Chondrocyte (in vitro differentiated cells): ENCODE data around the gene ZBTB6. TPM values are rescaled to one million over a fixed set of nuclear protein-coding genes. Genes with fewer than 3 reads are reported as not detected.

ENCODE experiments used
- DNase-seq: peaks from one replicate; pipeline ENCODE4 v3.0.0; 2021; ENCODE audit warnings: mixed read lengths, low spot score
- H3K27ac Mint-ChIP-seq: one replicate; pipeline ENCODE4 v1.8.0; 2021; ENCODE audit warnings: mild to moderate bottlenecking, moderate library complexity, mixed read lengths; ENCODE audit not compliant: unreplicated experiment
- H3K27me3 Mint-ChIP-seq: 2 replicates; pipeline ENCODE4 v1.8.0; 2021; ENCODE audit warnings: low read depth, mixed read lengths
- H3K36me3 Mint-ChIP-seq: 2 replicates; pipeline ENCODE4 v1.8.0; 2021; ENCODE audit warnings: low read depth, mixed read lengths
- H3K4me1 Mint-ChIP-seq: 2 replicates; pipeline ENCODE4 v1.8.0; 2021; ENCODE audit warnings: low read depth, mild to moderate bottlenecking, mixed read lengths
- H3K4me3 Mint-ChIP-seq: one replicate; pipeline ENCODE4 v1.8.0; 2021; ENCODE audit warnings: mild to moderate bottlenecking, moderate library complexity, mixed read lengths; ENCODE audit not compliant: unreplicated experiment
- H3K9me3 Mint-ChIP-seq: 2 replicates; pipeline ENCODE4 v1.8.0; 2021; ENCODE audit warnings: low read depth, mixed read lengths
- CTCF ChIP-seq: fragments of 200-600 bp; sonication (generic); IDR thresholded peaks from 2 replicates; pipeline ENCODE4 v1.5.0; 2021; ENCODE audit warnings: antibody characterized with exemption, mild to moderate bottlenecking, moderate library complexity
- total RNA-seq: library from RNA; stranded (reverse); gene quantifications from 3 replicates; pipeline ENCODE4 v1.2.1, GENCODE V29; 2021

The ZBTB6 gene
- total RNA-seq, 1 donor from 2014 or later, result 8.6 TPM

DNA sequence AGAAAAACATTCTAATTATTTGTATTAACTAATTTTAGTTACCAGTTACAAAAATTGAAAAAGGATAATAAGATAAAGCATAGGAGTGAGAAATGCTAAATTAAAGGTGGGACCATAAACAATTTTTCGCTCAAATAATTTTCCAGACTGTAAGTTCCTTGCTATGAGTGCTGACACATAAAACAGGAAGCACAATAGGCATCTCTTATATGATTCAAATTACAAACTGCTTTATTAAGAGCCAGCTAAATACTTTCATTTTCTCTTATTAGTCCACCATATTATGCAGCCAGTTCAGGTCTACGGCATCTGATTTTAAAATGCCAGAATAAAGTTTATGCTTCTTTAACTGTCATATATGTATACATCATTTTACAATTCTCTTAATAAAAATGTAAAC, 12.3 kb downstream of the ZBTB6 start:
- DNase-seq, result no peak

DNA sequence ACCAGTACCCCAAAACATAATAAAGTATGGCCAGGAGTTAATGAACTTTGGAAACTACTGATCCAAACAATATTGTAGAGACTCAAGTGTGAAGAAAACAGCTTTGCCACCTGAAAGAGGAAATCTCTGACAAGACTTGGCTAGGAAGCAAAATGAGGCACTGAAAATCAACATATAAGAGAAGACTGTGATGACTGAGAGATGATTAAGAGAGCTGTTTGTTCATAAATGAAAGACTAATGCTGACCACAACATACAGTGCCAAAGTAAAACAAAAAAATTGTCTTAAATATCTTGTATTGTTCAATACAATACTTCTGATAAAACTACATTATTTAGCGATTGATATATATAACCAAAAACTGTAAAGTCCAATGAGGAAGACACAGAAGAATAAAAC, 15.2 kb downstream of the ZBTB6 start:
- H3K27me3 Mint-ChIP-seq, result no peaks in the 10 kb centered on the region
- no peaks in the 10 kb centered on the region for H3K9me3 Mint-ChIP-seq
- DNase-seq, result no peak
- H3K4me3 Mint-ChIP-seq, result no peak overlapping the region
- no peak for TF ChIP-seq CTCF
- H3K36me3 Mint-ChIP-seq, result peaks cover 6% of the 10 kb centered on the region
- H3K4me1 Mint-ChIP-seq, result peaks cover 41% of the 10 kb centered on the region
- no peak overlapping the region for H3K27ac Mint-ChIP-seq

More for the DNA sequence above, 12.3 kb downstream of the ZBTB6 start:
- Mint-ChIP-seq H3K4me3 (no peak overlapping the region), H3K27me3 (no peaks in the 10 kb centered on the region), H3K27ac (peak overlapping the region; percentile 49), H3K4me1 (peaks cover 56% of the 10 kb centered on the region), H3K36me3 (peaks cover 1% of the 10 kb centered on the region), H3K9me3 (no peaks in the 10 kb centered on the region)
- no peak for TF ChIP-seq CTCF

GRCh38 chr9:122888480-122888879, 24.6 kb downstream of the ZBTB6 start:
- Mint-ChIP-seq H3K27ac (peak overlapping the region; percentile 59), H3K36me3 (peaks cover 26% of the 10 kb centered on the region), H3K27me3 (no peaks in the 10 kb centered on the region), H3K9me3 (no peaks in the 10 kb centered on the region), H3K4me3 (no peak overlapping the region), H3K4me1 (no peaks in the 10 kb centered on the region)
- no peak for DNase-seq
- TF ChIP-seq CTCF, result no peak

GRCh38 chr9:122883125-122883524, 30.0 kb downstream of the ZBTB6 start:
- DNase-seq, result no peak
- Mint-ChIP-seq H3K27me3 (no peaks in the 10 kb centered on the region), H3K9me3 (no peaks in the 10 kb centered on the region), H3K4me1 (no peaks in the 10 kb centered on the region), H3K36me3 (peaks cover 31% of the 10 kb centered on the region), H3K27ac (no peak overlapping the region), H3K4me3 (no peak overlapping the region)
- no peak for TF ChIP-seq CTCF

- Mint-ChIP-seq H3K9me3 (no peaks in the 10 kb centered on the region), H3K4me3 (no peak overlapping the region), H3K27ac (no peak overlapping the region), H3K36me3 (peaks cover 46% of the 10 kb centered on the region), H3K27me3 (no peaks in the 10 kb centered on the region), H3K4me1 (no peaks in the 10 kb centered on the region)
- no peak for DNase-seq
- TF ChIP-seq CTCF, result no peak
These were observed 33.7 kb downstream of the ZBTB6 start for GRCh38 chr9:122879443-122879842.
